Measurements from ENCODE around the gene BLVRB.
"Not testable (repeated sequence)": the region's sequence is repeated elsewhere in the genome, so short reads cannot be mapped to it uniquely, and the experiment has no call there.

Gene BLVRB

GRCh38 chr19:40499320-40499719 is 33.8 kb upstream of the BLVRB start:
- DNase-seq (ENCODE audit: insufficient read length, low spot score) (no peak), FAIRE-seq (no peak)
- TF ChIP-seq POLR2A (IDR thresholded peaks at IDR 0.05; ENCODE audit: low read depth, low read length), result no peak

GRCh38 chr19:40497214-40497613 is 31.7 kb upstream of the BLVRB start:
- FAIRE-seq, result no peak
- no peak for DNase-seq (ENCODE audit: insufficient read length, low spot score)
- TF ChIP-seq POLR2A (IDR thresholded peaks at IDR 0.05; ENCODE audit: low read depth, low read length), result no peak

- DNase-seq (ENCODE audit: insufficient read length, low spot score) (no peak), FAIRE-seq (no peak)
- TF ChIP-seq POLR2A (IDR thresholded peaks at IDR 0.05; ENCODE audit: low read depth, low read length), result no peak
These were observed 28.8 kb upstream of the BLVRB start for GRCh38 chr19:40494191-40494838.

GRCh38 chr19:40493778-40494177 is 28.2 kb upstream of the BLVRB start:
- FAIRE-seq (no peak), DNase-seq (ENCODE audit: insufficient read length, low spot score) (no peak)
- no peak for TF ChIP-seq POLR2A (IDR thresholded peaks at IDR 0.05; ENCODE audit: low read depth, low read length)

- no peak for FAIRE-seq
- DNase-seq (ENCODE audit: insufficient read length, low spot score), result no peak
- TF ChIP-seq POLR2A (IDR thresholded peaks at IDR 0.05; ENCODE audit: low read depth, low read length), result no peak
These were observed 26.7 kb upstream of the BLVRB start for GRCh38 chr19:40492274-40492673.

GRCh38 chr19:40489882-40490230 is 24.3 kb upstream of the BLVRB start:
- no peak for TF ChIP-seq POLR2A (IDR thresholded peaks at IDR 0.05; ENCODE audit: low read depth, low read length)
- FAIRE-seq (no peak), DNase-seq (ENCODE audit: insufficient read length, low spot score) (no peak)

- FAIRE-seq (no peak), DNase-seq (ENCODE audit: insufficient read length, low spot score) (no peak)
- TF ChIP-seq POLR2A (IDR thresholded peaks at IDR 0.05; ENCODE audit: low read depth, low read length), result no peak
These were observed 20.5 kb upstream of the BLVRB start for GRCh38 chr19:40486017-40486416.

- DNase-seq (ENCODE audit: insufficient read length, low spot score); FAIRE-seq: not testable (repeated sequence)
These were observed 10.5 kb upstream of the BLVRB start for GRCh38 chr19:40475878-40476644.

- FAIRE-seq (no peak), DNase-seq (ENCODE audit: insufficient read length, low spot score) (no peak)
- TF ChIP-seq POLR2A (IDR thresholded peaks at IDR 0.05; ENCODE audit: low read depth, low read length), result no peak
These were observed 9.2 kb upstream of the BLVRB start for GRCh38 chr19:40474737-40475136.

- no peak for TF ChIP-seq POLR2A (IDR thresholded peaks at IDR 0.05; ENCODE audit: low read depth, low read length)
- FAIRE-seq (no peak), DNase-seq (ENCODE audit: insufficient read length, low spot score) (no peak)
These were observed 7.0 kb upstream of the BLVRB start for GRCh38 chr19:40472516-40472915.

- DNase-seq (ENCODE audit: insufficient read length, low spot score), result no peak
- no peak for TF ChIP-seq POLR2A (IDR thresholded peaks at IDR 0.05; ENCODE audit: low read depth, low read length)
- FAIRE-seq, result no peak
These were observed 5.6 kb upstream of the BLVRB start for GRCh38 chr19:40471111-40471510.

- DNase-seq (ENCODE audit: insufficient read length, low spot score), result no peak
- no peak for TF ChIP-seq POLR2A (IDR thresholded peaks at IDR 0.05; ENCODE audit: low read depth, low read length)
- FAIRE-seq, result no peak
These were observed 3.5 kb upstream of the BLVRB start for GRCh38 chr19:40469011-40469410.

- DNase-seq (ENCODE audit: insufficient read length, low spot score), result no peak
- no peak for FAIRE-seq
- no peak for TF ChIP-seq POLR2A (IDR thresholded peaks at IDR 0.05; ENCODE audit: low read depth, low read length)
These were observed 1.6 kb upstream of the BLVRB start, which contains the start of gene SPTBN4 for GRCh38 chr19:40466985-40467734. SPTBN4 (plus strand) TSS chr19:40467001; CDS start chr19:40472622, 5,621 bp downstream.

- FAIRE-seq (no peak), DNase-seq (ENCODE audit: insufficient read length, low spot score) (no peak)
- no peak for TF ChIP-seq POLR2A (IDR thresholded peaks at IDR 0.05; ENCODE audit: low read depth, low read length)
These were observed 857 bp upstream of the BLVRB start for GRCh38 chr19:40466219-40466984.

All from H54 (cell line).